Smooth muscle cell (in vitro differentiated cells): Measurements from ENCODE around the gene RBM28. TPM values are rescaled to one million over a fixed set of nuclear protein-coding genes. Genes with fewer than 3 reads are reported as not detected.

Source experiments
- DNase-seq: peaks from one replicate; lab custom pipeline; 2025; ENCODE audit not compliant: unreplicated experiment; lab: John Stamatoyannopoulos, UW
- H2AFZ ChIP-seq: fragments of 200-600 bp; sonication (generic); 2 replicates; pipeline ENCODE4 v1.6.0; 2016; ENCODE audit warnings: antibody characterized with exemption, low read depth, mild to moderate bottlenecking
- H3F3A ChIP-seq: fragments of 200-600 bp; sonication (generic); 2 replicates; pipeline ENCODE4 v1.6.0; 2017; ENCODE audit warnings: antibody characterized with exemption, low read depth
- H3K27ac ChIP-seq: fragments of 200-600 bp; sonication (generic); 2 replicates; pipeline ENCODE4 v1.5.1; 2016; ENCODE audit warnings: low read depth, mild to moderate bottlenecking
- H3K27me3 ChIP-seq: fragments of 200-600 bp; sonication (generic); 2 replicates; pipeline ENCODE4 v1.6.1; 2016; ENCODE audit warnings: low read depth, mild to moderate bottlenecking
- H3K36me3 ChIP-seq: fragments of 200-600 bp; sonication (generic); 2 replicates; pipeline ENCODE4 v1.5.1; 2016; ENCODE audit warnings: low read depth
- H3K4me1 ChIP-seq: fragments of 200-600 bp; sonication (generic); 2 replicates; pipeline ENCODE4 v1.5.1; 2016; ENCODE audit warnings: low read depth
- H3K4me2 ChIP-seq: fragments of 200-600 bp; sonication (generic); 2 replicates; pipeline ENCODE4 v1.6.0; 2016; ENCODE audit warnings: mild to moderate bottlenecking
- H3K4me3 ChIP-seq: fragments of 200-600 bp; sonication (generic); 2 replicates; pipeline ENCODE4 v1.5.1; 2016; ENCODE audit warnings: mild to moderate bottlenecking
- H3K79me2 ChIP-seq: fragments of 200-600 bp; sonication (generic); 2 replicates; pipeline ENCODE4 v1.6.0; 2016; ENCODE audit warnings: low read depth, mild to moderate bottlenecking
- H3K9ac ChIP-seq: fragments of 200-600 bp; sonication (generic); 2 replicates; pipeline ENCODE4 v1.6.0; 2016; ENCODE audit warnings: low read depth
- H3K9me3 ChIP-seq: fragments of 200-600 bp; sonication (generic); replicated peaks from 2 replicates; pipeline ENCODE4 v1.5.1; 2016; ENCODE audit warnings: low read depth
- H4K20me1 ChIP-seq: fragments of 200-600 bp; sonication (generic); 2 replicates; pipeline ENCODE4 v1.6.0; 2016; ENCODE audit warnings: low read depth
- CTCF ChIP-seq: fragments of 200-600 bp; sonication (generic); IDR thresholded peaks from 2 replicates; pipeline ENCODE4 v1.5.1; 2017; ENCODE audit warnings: borderline replicate concordance, mild to moderate bottlenecking, antibody characterized with exemption; ENCODE audit not compliant: insufficient read depth, poor library complexity, severe bottlenecking
- WGBS: methylation state at CpG from one replicate; pipeline ENCODE4 v1.1.7; 2016; ENCODE audit warnings: low lambda C conversion rate; 5-methylcytosine and 5-hydroxymethylcytosine counted together
- polyA plus RNA-seq: library from polyadenylated mRNA; unstranded; fragments of >200 nt; fragmentation: Nextera tagmentation; extraction: Ambion mirVana; gene quantifications from 2 replicates; pipeline ENCODE4 v1.2.1, GENCODE V29; 2016
- total RNA-seq: library from RNA; depleted of rRNA; stranded (reverse); fragments of >200 nt; gene quantifications from 2 replicates; pipeline ENCODE4 v1.2.3, GENCODE V29; 2014

The RBM28 gene
- total and polyA plus RNA-seq, 2 experiments from 2014 or later, result 13.7 to 23.2 TPM

GRCh38 chr7:128387216-128388144 lies 43.8 kb upstream of the RBM28 start:
- peak; percentile 76 for TF ChIP-seq CTCF
- Histone ChIP-seq H3K4me3 (no peak overlapping the region), H3K9ac (no peak overlapping the region), H3K27me3 (no peaks in the 10 kb centered on the region), H4K20me1 (no peaks in the 10 kb centered on the region), H3F3A (no peaks in the 10 kb centered on the region), H3K4me1 (peaks cover 7% of the 10 kb centered on the region), H3K27ac (no peak overlapping the region), H2AFZ (no peak overlapping the region), H3K9me3 (no peaks in the 10 kb centered on the region), H3K4me2 (no peak overlapping the region), H3K79me2 (no peaks in the 10 kb centered on the region), H3K36me3 (no peaks in the 10 kb centered on the region)
- DNase-seq, result peak; percentile 40
- 30% methylated on average over 24 of the region's 24 CpGs for WGBS

GRCh38 chr7:128385988-128386925 lies 42.5 kb upstream of the RBM28 start:
- H3K4me3 ChIP-seq, result no peak overlapping the region
- WGBS, result 84% methylated on average over 4 of the region's 4 CpGs
- H2AFZ ChIP-seq, result no peak overlapping the region
- H3K27ac ChIP-seq, result no peak overlapping the region
- H3F3A ChIP-seq, result no peaks in the 10 kb centered on the region
- H3K79me2 ChIP-seq, result no peaks in the 10 kb centered on the region
- DNase-seq, result no peak
- H3K9ac ChIP-seq, result no peak overlapping the region
- H3K4me1 ChIP-seq, result peaks cover 7% of the 10 kb centered on the region
- H3K36me3 ChIP-seq, result no peaks in the 10 kb centered on the region
- TF ChIP-seq CTCF, result no peak
- H3K27me3 ChIP-seq, result no peaks in the 10 kb centered on the region
- H3K9me3 ChIP-seq, result no peaks in the 10 kb centered on the region
- H4K20me1 ChIP-seq, result no peaks in the 10 kb centered on the region
- no peak overlapping the region for H3K4me2 ChIP-seq

GRCh38 chr7:128384726-128385125 lies 41.0 kb upstream of the RBM28 start:
- TF ChIP-seq CTCF, result no peak
- Histone ChIP-seq H3K9ac (no peak overlapping the region), H2AFZ (no peak overlapping the region), H3K27me3 (no peaks in the 10 kb centered on the region), H3K4me2 (no peak overlapping the region), H3K4me1 (peaks cover 6% of the 10 kb centered on the region), H3K36me3 (no peaks in the 10 kb centered on the region), H3K79me2 (no peaks in the 10 kb centered on the region), H3K9me3 (no peaks in the 10 kb centered on the region), H3F3A (no peaks in the 10 kb centered on the region), H3K27ac (no peak overlapping the region), H4K20me1 (no peaks in the 10 kb centered on the region), H3K4me3 (no peak overlapping the region)
- 91% methylated on average over 7 of the region's 7 CpGs for WGBS
- DNase-seq, result no peak
